IPS-20b (cell line): ENCODE measurements around the gene TTC39A.

Experiments used
- H3K27ac ChIP-seq: one replicate; pipeline ENCODE4 v1.5.1; 2013; ENCODE audit warnings: low read length
- H3K27me3 ChIP-seq: 2 replicates; pipeline ENCODE4 v1.6.1; 2013; ENCODE audit warnings: mild to moderate bottlenecking, low read length, inconsistent platforms; ENCODE audit not compliant: insufficient read depth
- H3K36me3 ChIP-seq: 2 replicates; pipeline ENCODE4 v1.6.1; 2013; ENCODE audit warnings: low read depth, mild to moderate bottlenecking, inconsistent platforms, low read length, moderate library complexity; ENCODE audit not compliant: insufficient read depth
- H3K4me1 ChIP-seq: 2 replicates; pipeline ENCODE4 v1.6.1; 2013; ENCODE audit warnings: mild to moderate bottlenecking, control low read depth, inconsistent platforms, low read length, moderate library complexity; ENCODE audit not compliant: insufficient read depth
- H3K4me3 ChIP-seq: 2 replicates; pipeline ENCODE4 v1.5.1; 2013; ENCODE audit warnings: mild to moderate bottlenecking, low read length, inconsistent platforms
- H3K9ac ChIP-seq: 2 replicates; pipeline ENCODE4 v1.6.1; 2013; ENCODE audit warnings: low read depth, mild to moderate bottlenecking, inconsistent platforms, low read length, moderate library complexity
- H3K9me3 ChIP-seq: 2 replicates; pipeline ENCODE4 v1.6.1; 2013; ENCODE audit warnings: mild to moderate bottlenecking, low read depth, low read length, inconsistent platforms; ENCODE audit not compliant: insufficient read depth

The TTC39A gene

DNA sequence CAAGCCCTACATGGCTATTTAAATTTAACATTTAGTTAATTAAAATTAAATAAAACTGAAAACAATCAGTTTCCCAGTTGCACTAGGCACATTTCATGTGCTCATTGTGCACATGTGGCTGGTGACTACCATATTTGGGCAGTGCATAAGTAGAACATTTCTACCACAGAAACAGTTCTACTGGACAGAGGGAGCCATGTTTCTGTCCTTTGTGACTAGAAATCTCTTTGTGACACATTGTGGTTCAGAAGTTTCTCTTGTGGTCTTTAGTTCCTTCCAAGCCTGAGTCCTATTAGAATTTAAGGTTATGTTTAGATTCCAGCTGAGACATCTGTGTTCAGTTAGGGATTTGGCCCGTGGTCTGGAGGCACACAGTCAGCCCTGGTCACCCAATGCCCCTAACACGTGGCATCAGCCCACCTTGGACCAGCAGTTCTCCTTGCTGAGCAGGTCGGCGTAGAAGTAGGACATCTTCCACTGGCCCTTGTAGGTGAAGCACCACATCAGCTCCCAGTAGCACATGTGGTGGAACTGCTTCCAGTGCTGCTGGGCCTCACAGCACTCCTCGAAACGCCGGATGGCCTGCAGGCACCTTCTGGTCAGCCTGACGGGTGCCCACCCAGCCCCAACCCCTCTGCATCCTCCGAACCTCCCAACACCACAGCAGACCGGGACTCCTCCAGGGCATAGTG, 29.1 kb downstream of the TTC39A start:
- H3K27me3 ChIP-seq, result no peaks in the 10 kb centered on the region
- H3K4me1 ChIP-seq, result no peaks in the 10 kb centered on the region; the same call in 1 of the 2 replicates
- no peak overlapping the region for H3K4me3 ChIP-seq
- H3K9ac ChIP-seq, result no peak overlapping the region
- no peaks in the 10 kb centered on the region for H3K36me3 ChIP-seq
- no peaks in the 10 kb centered on the region for H3K9me3 ChIP-seq
- H3K27ac ChIP-seq, result no peak overlapping the region

DNA sequence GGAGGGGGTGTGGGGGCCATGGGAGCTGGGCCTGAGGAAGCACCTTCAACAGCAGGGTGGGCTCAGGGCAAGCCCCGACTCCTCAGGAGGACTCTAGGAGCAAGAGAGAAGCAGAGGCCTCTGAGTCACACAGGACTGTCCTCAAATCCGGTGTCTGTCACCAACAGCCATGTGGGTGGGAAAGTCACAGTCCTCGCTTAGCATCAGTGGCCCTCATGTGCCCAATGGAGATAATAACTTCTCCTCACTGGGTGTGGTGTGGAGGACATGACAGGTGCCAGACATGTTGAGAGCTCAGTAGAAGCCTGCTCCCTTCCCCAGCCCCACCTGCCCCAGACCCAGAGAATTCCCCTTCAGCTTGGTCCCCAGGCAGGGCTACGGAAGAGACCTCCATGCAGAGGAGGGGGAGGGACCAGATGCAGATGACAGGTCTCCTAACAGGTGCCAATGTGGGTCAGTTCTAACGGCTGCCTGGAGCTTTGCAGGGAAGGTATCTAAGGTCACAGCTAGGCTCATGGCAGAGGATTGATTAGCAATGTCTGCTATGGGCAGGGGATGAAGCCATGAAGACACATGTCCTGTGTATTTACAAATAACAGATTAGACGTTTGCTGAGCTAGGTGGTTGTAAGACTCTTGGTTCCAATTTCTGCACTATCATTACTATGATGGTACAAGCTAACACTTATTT, 30.2 kb downstream of the TTC39A start:
- Histone ChIP-seq H3K27ac (no peak overlapping the region), H3K4me1 (no peaks in the 10 kb centered on the region; the same call in 1 of the 2 replicates), H3K36me3 (no peaks in the 10 kb centered on the region), H3K9ac (no peak overlapping the region), H3K4me3 (no peak overlapping the region), H3K9me3 (no peaks in the 10 kb centered on the region), H3K27me3 (no peaks in the 10 kb centered on the region)

DNA sequence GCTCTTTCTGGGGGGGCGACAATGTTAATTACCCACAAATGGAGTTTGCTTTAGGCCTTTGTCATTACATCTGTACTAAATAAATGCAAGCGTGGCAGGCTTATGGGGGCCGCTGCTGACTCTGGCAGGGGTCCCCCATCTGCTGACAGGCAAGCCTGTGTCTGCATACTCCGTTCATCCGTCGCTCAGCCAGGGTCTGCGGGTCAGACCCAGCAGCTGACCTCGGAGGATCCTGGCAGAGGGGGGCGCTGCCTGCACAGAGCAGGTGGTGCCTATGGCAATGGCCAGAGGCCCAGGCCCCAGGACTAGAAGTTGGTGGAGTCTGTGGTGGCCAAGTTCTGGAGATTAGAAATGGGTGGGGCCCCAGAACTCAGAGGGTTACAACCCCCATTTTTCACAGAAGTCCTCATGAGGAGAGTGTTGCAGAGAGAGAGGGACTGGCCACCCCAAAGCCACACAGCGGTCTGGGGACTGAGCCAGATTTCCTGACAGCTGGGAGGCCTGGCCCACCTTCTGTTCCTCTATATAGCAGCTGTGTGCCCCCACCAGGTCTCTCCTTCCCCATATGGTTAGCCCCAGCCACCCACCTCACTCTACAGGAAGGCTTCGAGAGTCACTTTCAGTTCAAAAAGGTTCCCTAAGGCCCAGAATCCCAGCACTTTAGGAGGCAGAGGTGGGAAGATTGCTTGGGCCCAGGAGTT, 31.0 kb downstream of the TTC39A start:
- no peak overlapping the region for H3K9ac ChIP-seq
- H3K36me3 ChIP-seq, result no peaks in the 10 kb centered on the region
- no peaks in the 10 kb centered on the region for H3K27me3 ChIP-seq
- no peaks in the 10 kb centered on the region for H3K9me3 ChIP-seq
- H3K27ac ChIP-seq, result no peak overlapping the region
- H3K4me1 ChIP-seq, result no peaks in the 10 kb centered on the region; the same call in 1 of the 2 replicates
- H3K4me3 ChIP-seq, result no peak overlapping the region

DNA sequence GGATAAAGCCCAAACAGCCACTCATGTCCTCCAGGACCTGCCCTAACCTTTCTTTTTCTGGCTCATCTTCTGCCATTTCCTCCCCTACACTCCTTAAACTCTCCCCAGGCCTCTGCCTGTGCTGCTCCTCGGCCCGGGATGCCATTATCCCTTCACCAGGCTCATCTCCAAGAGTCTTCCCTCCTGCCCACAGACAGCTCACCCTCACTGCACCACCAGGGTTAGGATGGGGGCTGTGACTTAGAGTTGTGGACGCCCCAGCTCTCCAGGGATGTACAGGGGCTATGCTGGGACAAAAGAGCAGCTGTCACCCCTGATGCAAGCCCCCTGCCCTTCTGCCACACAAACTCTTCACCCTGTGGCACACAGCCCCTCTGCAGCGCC, 32.0 kb downstream of the TTC39A start:
- H3K4me3 ChIP-seq, result no peak overlapping the region
- no peak overlapping the region for H3K27ac ChIP-seq
- H3K27me3 ChIP-seq, result no peaks in the 10 kb centered on the region
- no peaks in the 10 kb centered on the region for H3K36me3 ChIP-seq
- no peaks in the 10 kb centered on the region for H3K9me3 ChIP-seq
- no peaks in the 10 kb centered on the region; the same call in 1 of the 2 replicates for H3K4me1 ChIP-seq
- H3K9ac ChIP-seq, result no peak overlapping the region

DNA sequence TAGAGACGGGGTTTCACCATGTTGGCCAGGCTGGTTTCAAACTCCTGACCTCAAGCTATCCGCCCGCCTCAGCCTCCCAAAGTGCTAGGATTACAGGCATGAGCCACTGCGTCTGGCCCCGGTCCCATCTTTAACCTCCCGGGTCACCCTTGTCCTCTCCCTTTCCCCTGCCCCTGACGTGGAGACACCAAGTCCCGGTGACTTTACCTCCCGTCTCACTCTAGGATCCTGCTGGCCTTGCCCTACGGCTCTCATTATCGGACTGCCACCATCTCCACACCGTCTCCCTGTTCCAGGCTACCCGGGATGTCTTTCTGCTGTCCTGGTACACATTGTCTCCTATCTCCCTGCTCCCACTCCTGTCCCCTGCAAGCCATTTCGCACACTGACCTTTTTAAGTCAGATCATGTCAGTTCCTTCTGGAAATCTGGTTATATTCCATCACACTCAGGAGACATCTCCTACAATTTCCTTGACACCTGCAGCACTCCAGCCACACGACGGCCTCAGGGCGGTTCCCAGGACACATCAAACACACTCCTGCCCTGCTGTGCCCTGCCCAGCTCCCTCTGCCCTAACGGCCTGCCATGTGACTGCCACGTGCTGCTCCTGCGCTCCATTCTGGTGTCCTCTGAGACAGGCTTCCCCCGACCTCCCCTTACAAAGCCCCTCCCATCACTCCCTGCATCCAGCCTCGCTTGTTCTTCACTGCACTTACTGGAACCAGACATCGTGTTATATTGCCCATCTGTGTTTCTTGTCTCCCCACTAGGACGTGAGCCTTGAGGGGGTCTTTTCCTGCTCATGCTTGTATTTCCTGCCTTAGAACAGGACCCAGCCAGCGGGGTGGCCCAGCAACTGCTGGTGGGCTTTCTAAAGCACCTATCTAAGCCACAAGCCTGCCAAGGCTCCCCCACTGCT, 32.7 kb downstream of the TTC39A start:
- H3K36me3 ChIP-seq, result no peaks in the 10 kb centered on the region
- no peak overlapping the region for H3K27ac ChIP-seq
- no peak overlapping the region for H3K9ac ChIP-seq
- H3K4me3 ChIP-seq, result no peak overlapping the region
- H3K27me3 ChIP-seq, result no peaks in the 10 kb centered on the region
- no peaks in the 10 kb centered on the region; the same call in 1 of the 2 replicates for H3K4me1 ChIP-seq
- H3K9me3 ChIP-seq, result no peaks in the 10 kb centered on the region

DNA sequence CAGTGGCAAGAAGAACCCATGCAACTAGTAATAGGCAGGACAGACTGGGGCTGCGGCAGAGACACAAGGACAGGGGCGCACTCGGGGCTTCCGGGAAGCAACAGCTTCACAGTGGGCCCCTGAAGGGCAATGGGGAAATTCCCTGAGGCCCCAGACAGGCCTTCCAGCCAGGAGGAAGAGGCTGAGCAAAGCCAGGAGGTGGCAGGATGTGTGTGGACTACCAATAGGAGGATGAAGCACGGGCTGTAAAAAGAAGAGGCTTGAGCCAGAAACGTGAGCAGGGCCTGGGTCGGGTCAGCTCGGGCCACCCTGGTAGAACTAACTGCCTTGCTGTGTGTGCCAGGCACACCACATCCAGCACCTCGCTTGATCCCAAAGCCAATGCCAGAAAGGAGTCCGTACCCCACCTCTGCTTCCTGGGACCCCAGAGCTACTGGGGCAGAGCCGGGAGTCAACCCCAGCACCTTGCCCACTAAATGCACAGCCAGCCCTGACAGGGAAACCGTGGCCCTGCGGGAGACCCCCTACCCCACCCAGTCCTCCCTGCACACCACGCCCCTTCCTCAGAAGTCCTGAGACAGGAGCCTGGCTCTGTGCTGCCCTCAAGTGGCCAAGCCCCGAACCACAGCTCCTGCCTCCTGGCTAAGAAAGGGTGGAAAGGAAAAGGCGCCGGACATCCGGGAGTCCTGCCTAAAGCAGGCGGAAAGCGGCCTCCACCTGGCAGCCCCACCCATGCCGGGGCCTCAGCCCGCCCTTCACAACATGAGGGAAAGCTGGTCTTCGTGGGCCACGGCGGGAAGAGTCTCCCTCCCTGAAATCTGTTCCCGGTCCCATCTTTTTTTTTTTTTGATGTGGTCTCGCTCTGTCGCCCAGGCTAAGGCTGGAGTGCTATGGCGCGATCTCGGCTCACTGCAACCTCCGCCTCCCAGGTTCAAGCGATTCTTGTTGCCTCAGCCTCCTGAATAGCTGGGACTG, 33.7 kb downstream of the TTC39A start:
- no peak overlapping the region for H3K4me3 ChIP-seq
- H3K27ac ChIP-seq, result no peak overlapping the region
- H3K36me3 ChIP-seq, result no peaks in the 10 kb centered on the region
- no peak overlapping the region for H3K9ac ChIP-seq
- no peaks in the 10 kb centered on the region; the same call in 1 of the 2 replicates for H3K4me1 ChIP-seq
- H3K27me3 ChIP-seq, result no peaks in the 10 kb centered on the region
- H3K9me3 ChIP-seq, result no peaks in the 10 kb centered on the region

DNA sequence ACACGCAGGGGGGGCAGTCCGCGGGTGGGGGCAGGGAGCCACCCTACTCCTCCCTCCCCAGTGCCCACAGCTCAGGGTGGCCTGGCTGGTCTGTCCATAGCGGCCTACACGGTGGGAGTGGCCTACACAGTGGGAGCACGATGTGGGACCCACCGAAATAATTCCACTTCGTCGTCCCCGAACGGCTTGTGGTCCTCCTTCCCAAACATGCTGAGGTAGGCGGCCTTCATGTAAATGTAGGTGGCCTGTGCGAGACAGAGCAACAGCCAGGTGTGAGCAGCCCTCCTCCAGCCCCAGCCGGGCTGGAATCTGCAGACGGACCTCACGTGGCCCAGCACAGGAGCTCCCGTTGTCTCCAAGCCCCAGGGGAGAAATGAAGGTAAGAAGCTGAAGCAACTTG, 34.4 kb downstream of the TTC39A start:
- H3K4me3 ChIP-seq, result no peak overlapping the region

DNA sequence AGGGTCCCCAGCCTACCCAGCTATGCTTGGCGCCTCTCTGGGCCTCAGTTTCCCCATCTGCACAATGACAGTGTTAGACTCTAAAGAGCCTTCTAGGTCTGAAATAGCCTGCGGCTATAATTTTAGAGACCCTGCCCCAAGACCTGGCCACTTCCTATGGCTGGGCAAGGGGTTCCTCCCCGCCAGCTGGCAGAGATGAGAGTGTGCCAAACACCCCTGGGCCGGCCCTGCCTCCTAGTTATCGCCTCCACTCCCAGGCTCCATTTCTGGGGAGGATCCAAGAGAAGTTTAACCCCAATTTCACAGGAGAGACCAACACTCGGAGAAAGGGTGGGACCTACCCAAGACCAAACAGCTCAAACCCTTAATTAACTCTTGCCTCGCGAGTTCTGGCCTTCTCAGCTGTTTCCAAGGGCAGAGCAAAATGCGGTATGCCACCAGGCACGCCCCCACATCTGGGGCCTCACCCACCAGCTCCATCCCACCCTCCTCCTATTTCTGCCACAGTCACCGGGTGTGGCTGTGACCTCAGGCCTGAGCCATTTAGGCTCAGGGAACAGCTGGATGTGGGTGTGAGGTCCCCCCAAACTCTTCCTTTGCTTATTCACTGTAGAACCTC, 35.7 kb downstream of the TTC39A start:
- Histone ChIP-seq H3K27ac (no peak overlapping the region), H3K9me3 (no peaks in the 10 kb centered on the region), H3K4me3 (no peak overlapping the region), H3K36me3 (no peaks in the 10 kb centered on the region), H3K9ac (no peak overlapping the region), H3K27me3 (no peaks in the 10 kb centered on the region), H3K4me1 (no peaks in the 10 kb centered on the region; the same call in 1 of the 2 replicates)

More for the DNA sequence above, 34.4 kb downstream of the TTC39A start:
- no peaks in the 10 kb centered on the region for H3K36me3 ChIP-seq
- no peak overlapping the region for H3K27ac ChIP-seq
- no peaks in the 10 kb centered on the region for H3K9me3 ChIP-seq
- no peaks in the 10 kb centered on the region; the same call in 1 of the 2 replicates for H3K4me1 ChIP-seq
- H3K9ac ChIP-seq, result no peak overlapping the region
- H3K27me3 ChIP-seq, result no peaks in the 10 kb centered on the region

DNA sequence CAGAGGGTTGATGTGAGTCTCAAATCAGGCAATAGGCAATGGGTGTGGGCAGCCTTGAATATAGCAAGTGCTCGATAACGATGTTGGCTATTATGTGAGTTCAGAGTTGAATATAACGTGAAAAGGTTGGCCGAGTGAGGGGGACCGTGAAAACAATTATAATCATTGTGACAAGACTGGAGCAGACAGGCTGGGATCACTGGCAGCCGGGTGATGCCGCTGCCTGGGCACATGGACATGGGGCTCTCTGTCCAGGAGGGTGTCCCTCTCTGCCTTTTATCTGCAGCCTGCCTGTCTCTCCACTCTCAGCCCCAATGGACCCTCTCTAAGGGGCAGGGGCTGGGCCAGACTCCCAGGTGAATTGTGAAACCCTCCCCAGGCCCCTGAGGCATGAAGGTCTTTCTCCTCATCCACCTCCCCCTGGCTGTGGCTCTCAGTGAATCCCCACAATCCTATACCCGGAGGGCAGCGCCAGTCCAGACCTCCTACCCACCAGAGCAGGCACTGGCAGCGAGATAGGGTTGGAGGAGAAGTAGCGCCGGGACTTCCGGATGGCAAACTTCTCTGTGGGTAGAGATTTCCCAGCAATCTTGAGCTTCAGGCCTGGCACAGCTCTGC, 36.4 kb downstream of the TTC39A start:
- Histone ChIP-seq H3K27me3 (no peaks in the 10 kb centered on the region), H3K4me1 (no peaks in the 10 kb centered on the region; the same call in 1 of the 2 replicates), H3K27ac (no peak overlapping the region), H3K4me3 (no peak overlapping the region), H3K36me3 (no peaks in the 10 kb centered on the region), H3K9me3 (no peaks in the 10 kb centered on the region), H3K9ac (no peak overlapping the region)

DNA sequence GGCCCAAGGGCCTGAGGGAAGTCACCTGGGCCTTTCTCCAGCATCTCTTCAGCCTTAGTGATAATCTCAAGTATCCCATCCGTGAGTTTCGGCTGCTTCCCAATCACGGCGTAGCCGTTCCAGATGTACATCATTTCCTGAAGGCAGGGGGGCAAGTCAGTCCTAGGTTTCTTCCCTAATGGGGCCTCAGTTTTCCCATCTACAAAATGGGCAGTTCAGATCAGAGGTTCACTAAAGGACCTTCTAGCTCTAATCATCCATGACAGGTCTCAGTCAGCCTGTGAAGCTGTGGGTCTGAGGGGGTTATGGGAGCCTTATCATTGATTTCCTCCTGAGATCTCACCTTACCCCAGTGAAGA, 39.9 kb downstream of the TTC39A start:
- no peak overlapping the region for H3K4me3 ChIP-seq
- H3K4me1 ChIP-seq, result no peaks in the 10 kb centered on the region
- H3K9me3 ChIP-seq, result no peaks in the 10 kb centered on the region
- no peaks in the 10 kb centered on the region for H3K36me3 ChIP-seq
- no peak overlapping the region for H3K27ac ChIP-seq
- H3K9ac ChIP-seq, result no peak overlapping the region
- no peaks in the 10 kb centered on the region for H3K27me3 ChIP-seq
